ENCODE data around the gene ABCC5. TPM values are rescaled to one million over a fixed set of nuclear protein-coding genes. Genes with fewer than 3 reads are reported as not detected.

Gene ABCC5
- total RNA-seq: 14.4 and 25.4 TPM in 2 replicates

DNA sequence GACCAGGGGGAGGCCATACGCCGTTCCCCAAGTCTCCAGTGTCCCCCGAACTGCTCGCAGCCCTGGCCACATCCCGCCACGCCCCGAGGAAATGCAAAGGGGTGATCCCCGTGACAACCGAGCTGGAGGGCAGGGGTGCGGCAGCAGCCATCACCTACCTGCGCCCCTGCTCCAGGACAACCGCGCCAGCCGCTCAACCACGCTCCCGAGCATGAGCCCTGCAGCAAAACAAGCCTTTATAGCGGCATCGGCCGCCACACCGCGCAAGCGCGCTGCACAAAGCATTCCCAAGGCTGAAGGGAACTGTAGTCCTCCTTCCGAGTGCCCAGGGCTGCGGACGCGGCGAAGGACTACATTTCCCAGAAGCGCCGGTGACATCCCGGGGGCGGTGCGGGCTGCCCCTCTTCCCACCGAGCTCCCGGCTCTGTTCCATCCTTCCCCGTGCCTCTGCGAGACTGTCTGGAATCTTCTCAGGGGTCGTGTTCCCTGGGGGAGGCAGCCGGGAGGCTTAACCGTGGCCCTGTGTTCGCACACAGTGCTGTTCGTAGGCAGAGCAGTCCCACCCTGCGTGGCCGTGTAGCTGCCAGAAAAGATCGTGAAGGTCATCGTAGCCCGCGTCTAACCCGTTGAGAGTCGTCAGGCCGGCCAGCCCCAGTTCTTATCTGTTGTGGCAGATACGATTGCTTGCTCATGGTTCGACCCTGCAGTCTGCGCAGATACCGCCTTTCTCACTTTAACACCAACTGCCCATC lies at the start of gene ABCC5:
Gene ABCC5, minus strand, starts transcription at position 213 of the 752 bp plus-strand sequence. CDS start 3,492 bp downstream, outside the sequence.

DNA sequence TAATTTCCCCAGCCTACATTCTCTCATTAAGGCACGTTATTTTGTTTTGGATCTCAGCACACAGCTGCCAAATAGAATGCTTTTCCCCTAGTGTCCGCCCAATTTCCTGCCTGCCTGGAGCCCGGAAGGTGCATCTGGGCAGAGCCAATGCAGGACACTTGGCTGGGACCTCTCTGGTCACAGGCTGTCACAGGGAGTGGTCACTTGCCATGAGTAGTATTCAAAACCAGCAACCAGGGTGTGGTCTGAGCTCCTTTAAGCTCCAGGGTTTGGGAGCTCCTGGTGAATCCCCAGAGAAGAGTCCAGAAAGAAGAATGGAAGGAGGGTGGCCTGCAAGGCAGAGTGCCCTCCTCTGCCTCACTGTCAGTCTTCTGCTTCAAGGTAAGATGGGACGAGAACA lies 35.1 kb upstream of the ABCC5 start, which contains the start of gene HTR3C:
Gene HTR3C, plus strand, starts transcription at position 281 of the 400 bp plus-strand sequence. Its CDS starts 34 bp downstream, at position 315.

DNA sequence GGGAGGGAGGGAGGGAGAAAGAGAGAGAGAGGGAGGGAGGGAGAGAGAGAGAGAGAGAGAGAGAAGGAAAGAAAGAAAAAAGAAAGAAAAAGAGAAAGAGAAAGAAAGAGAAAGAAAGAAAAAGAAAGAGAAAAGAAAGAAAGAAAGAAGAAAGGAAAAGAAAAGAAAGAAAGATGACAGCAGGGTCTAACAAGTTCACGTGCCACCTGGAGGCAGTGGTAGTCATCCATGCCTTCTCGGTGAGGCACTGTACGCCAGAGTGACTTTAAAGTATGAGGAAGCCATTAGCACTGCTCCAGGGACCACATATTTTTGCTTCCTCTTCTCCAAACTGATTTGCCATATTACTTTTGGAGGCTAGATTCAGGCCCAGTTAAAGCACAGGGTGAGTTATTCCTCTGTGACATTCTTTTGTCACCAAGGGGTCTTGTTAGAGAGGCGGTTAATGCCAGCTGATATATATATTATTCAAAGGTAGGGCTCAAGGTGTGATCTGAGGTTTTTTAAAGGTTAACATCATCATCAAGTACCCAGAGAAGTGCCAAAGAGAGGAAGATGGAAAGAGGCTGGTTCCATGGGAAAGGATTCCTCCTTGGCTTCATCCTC lies 13.6 kb upstream of the ABCC5 start, which contains the start of gene HTR3D:
Gene HTR3D, plus strand, starts transcription at position 556 of the 606 bp plus-strand sequence. Its CDS starts 0 bp downstream, at position 556.

DNA sequence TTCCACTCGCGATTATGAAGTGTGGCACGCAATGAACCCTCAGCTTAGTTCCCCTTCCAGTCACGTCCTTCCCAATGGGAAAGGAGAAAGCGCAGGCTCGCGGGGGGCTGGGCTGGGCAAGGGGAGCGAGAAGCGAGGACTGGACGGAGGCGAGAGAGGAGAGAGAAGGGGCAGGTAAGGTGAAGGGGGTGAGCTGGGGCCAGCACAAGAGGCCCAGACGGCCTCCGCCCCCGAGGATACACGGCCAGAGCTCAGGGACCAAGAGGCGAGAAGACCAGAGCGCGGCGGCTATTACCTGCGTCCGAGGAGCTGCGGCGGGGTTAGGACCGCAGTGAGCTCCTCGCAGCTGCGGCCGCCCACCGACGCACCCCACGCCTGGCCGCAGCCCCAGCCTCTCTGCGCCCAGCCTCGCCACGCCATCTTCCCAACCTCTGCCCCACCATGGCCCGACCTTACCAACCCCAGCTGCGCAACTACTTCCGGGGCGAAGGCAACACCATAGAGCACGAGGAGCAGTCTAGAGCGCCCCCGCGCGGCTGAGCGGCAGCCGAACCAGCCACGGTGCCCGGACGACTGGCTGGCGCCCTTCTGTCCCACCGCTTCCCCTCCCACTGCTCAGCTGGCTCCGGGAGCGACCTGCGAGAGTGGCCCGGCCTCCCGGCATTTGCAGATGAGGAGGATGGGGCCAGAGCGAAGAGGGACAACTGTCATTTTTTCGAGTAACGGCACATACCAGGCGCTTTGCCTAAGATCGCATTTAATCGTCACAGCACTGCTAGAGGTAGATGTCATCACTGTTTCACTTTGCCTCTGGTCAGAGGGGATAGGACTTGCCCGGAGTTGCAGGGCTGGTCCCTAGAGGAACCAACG lies 133.0 kb downstream of the ABCC5 start, which contains the start of gene PARL:
Gene PARL, minus strand, starts transcription at position 454 of the 870 bp plus-strand sequence. Its CDS starts 34 bp downstream, at position 420.

Other genes with a start within 250 kb of the ABCC5 start
- 2.9 and 3.4 TPM in 2 replicates for gene MAP6D1, start 192.3 kb downstream of the ABCC5 start, total RNA-seq
- gene PARL, start 133.0 kb downstream of the ABCC5 start, total RNA-seq: 38.9 and 43.7 TPM in 2 replicates
- not detected in 2 replicates for gene HTR3D, start 13.9 kb upstream of the ABCC5 start, total RNA-seq
- not detected in 2 replicates for gene HTR3C, start 35.2 kb upstream of the ABCC5 start, total RNA-seq
- gene HTR3E, start 79.2 kb upstream of the ABCC5 start, total RNA-seq: not detected in 2 replicates
- gene EIF2B5, start 117.5 kb upstream of the ABCC5 start, total RNA-seq: 29.3 and 39.1 TPM in 2 replicates
- 35.2 and 37.0 TPM in 2 replicates for gene DVL3, start 137.5 kb upstream of the ABCC5 start, total RNA-seq
- 384 and 533 TPM in 2 replicates for gene AP2M1, start 157.0 kb upstream of the ABCC5 start, total RNA-seq
- gene ABCF3, start 168.3 kb upstream of the ABCC5 start, total RNA-seq: 55.2 and 81.5 TPM in 2 replicates
- gene VWA5B2, start 211.7 kb upstream of the ABCC5 start, total RNA-seq: not detected in 2 replicates
- gene ALG3, start 231.1 kb upstream of the ABCC5 start, total RNA-seq: 39.1 and 39.5 TPM in 2 replicates
- gene EEF1AKMT4, start 231.8 kb upstream of the ABCC5 start, total RNA-seq: 3.4 and 6.9 TPM in 2 replicates
- gene CAMK2N2, start 243.7 kb upstream of the ABCC5 start, total RNA-seq: not detected in 2 replicates